Neural cell (in vitro differentiated cells): ENCODE results near the gene ROBO3. TPM values are rescaled to one million over a fixed set of nuclear protein-coding genes. Genes with fewer than 3 reads are reported as not detected.

Experiments
- H2AFZ ChIP-seq: fragments of 200-600, 300-800 bp; sonication (generic), shearing (Covaris generic); 2 replicates; pipeline ENCODE4 v1.6.0; 2014; ENCODE audit warnings: low read depth, mild to moderate bottlenecking, antibody characterized with exemption, low read length, moderate library complexity
- H3F3A ChIP-seq: fragments of 200-600 bp; shearing (Covaris generic); 2 replicates; pipeline ENCODE4 v1.6.1; 2016; ENCODE audit warnings: mild to moderate bottlenecking, moderate library complexity, mixed read lengths, antibody characterized with exemption, low read length; ENCODE audit not compliant: insufficient read depth, poor library complexity, severe bottlenecking
- H3K27ac ChIP-seq: fragments of 200-600, 300-800 bp; sonication (generic), shearing (Covaris generic); 2 replicates; pipeline ENCODE4 v1.5.1; 2014; ENCODE audit warnings: mild to moderate bottlenecking, low read length, moderate library complexity
- H3K27me3 ChIP-seq: fragments of 300-800, 200-600 bp; sonication (generic), shearing (Covaris generic); 2 replicates; pipeline ENCODE4 v1.6.0; 2014; ENCODE audit warnings: mild to moderate bottlenecking, low read depth, low read length, moderate library complexity; ENCODE audit not compliant: insufficient read depth
- H3K36me3 ChIP-seq: fragments of 300-800, 200-600 bp; sonication (generic), shearing (Covaris generic); 2 replicates; pipeline ENCODE4 v1.5.1; 2014; ENCODE audit warnings: mild to moderate bottlenecking, antibody characterized with exemption, low read length, moderate library complexity; ENCODE audit not compliant: insufficient read depth
- H3K4me2 ChIP-seq: fragments of 300-800, 200-600 bp; sonication (generic), shearing (Covaris generic); 2 replicates; pipeline ENCODE4 v1.6.0; 2014; ENCODE audit warnings: mild to moderate bottlenecking, low read length
- H3K4me3 ChIP-seq: fragments of 300-800, 200-600 bp; sonication (generic), shearing (Covaris generic); 2 replicates; pipeline ENCODE4 v1.5.1; 2014; ENCODE audit warnings: mild to moderate bottlenecking, low read length, moderate library complexity
- H3K79me2 ChIP-seq: fragments of 200-600 bp; shearing (Covaris generic); replicated peaks from 2 replicates; pipeline ENCODE4 v1.6.0; 2014; ENCODE audit warnings: mild to moderate bottlenecking, low read length, moderate library complexity; ENCODE audit not compliant: insufficient read depth
- H3K9ac ChIP-seq: fragments of 300-800, 200-600 bp; sonication (generic), shearing (Covaris generic); 2 replicates; pipeline ENCODE4 v1.6.1; 2016; ENCODE audit warnings: mild to moderate bottlenecking, low read length, mixed read lengths
- H3K9me2 ChIP-seq: fragments of 200-600 bp; shearing (Covaris generic); 2 replicates; pipeline ENCODE4 v1.6.1; 2016; ENCODE audit warnings: mild to moderate bottlenecking, low read length, mixed read lengths; ENCODE audit not compliant: insufficient read depth
- H3K9me3 ChIP-seq: fragments of 200-600, 300-800 bp; sonication (generic), shearing (Covaris generic); 2 replicates; pipeline ENCODE4 v1.6.1; 2016; ENCODE audit warnings: mild to moderate bottlenecking, mixed run types, low read length, moderate library complexity, mixed read lengths
- H4K20me1 ChIP-seq: fragments of 200-600 bp; shearing (Covaris generic); 2 replicates; pipeline ENCODE4 v1.6.1; 2016; ENCODE audit warnings: mild to moderate bottlenecking, mixed run types; ENCODE audit not compliant: insufficient read depth
- EP300 ChIP-seq: fragments of 450-650 bp; conservative IDR thresholded peaks from 2 replicates; pipeline ENCODE4 v1.6.1; 2014; ENCODE audit warnings: antibody characterized with exemption, mild to moderate bottlenecking, moderate library complexity; ENCODE audit not compliant: poor library complexity, severe bottlenecking
- EZH2 ChIP-seq: fragments of 200-600, 300-800 bp; shearing (Covaris generic), sonication (generic); IDR thresholded peaks from 2 replicates; pipeline ENCODE4 v1.6.1; 2014; ENCODE audit warnings: antibody characterized with exemption, low read length, borderline replicate concordance, mild to moderate bottlenecking; ENCODE audit not compliant: insufficient read depth, poor library complexity, severe bottlenecking
- MXI1 ChIP-seq: fragments of 450-650 bp; conservative IDR thresholded peaks from 2 replicates; pipeline ENCODE4 v1.6.1; 2014; ENCODE audit warnings: antibody characterized with exemption, mild to moderate bottlenecking; ENCODE audit not compliant: poor library complexity, severe bottlenecking
- POLR2AphosphoS5 ChIP-seq: IDR thresholded peaks from 2 replicates; pipeline ENCODE4 v1.6.1; 2012
- RAD21 ChIP-seq: fragments of 450-650 bp; conservative IDR thresholded peaks from 2 replicates; pipeline ENCODE4 v1.6.1; 2014; ENCODE audit warnings: antibody characterized with exemption, mild to moderate bottlenecking, moderate library complexity
- SMC3 ChIP-seq: fragments of 450-650 bp; conservative IDR thresholded peaks from 2 replicates; pipeline ENCODE4 v1.6.1; 2014; ENCODE audit warnings: antibody characterized with exemption, mild to moderate bottlenecking, moderate library complexity; ENCODE audit not compliant: poor library complexity
- TAF1 ChIP-seq: IDR thresholded peaks from 2 replicates; pipeline ENCODE4 v1.6.1; 2012; ENCODE audit warnings: low read depth
- polyA plus RNA-seq: library from polyadenylated mRNA; depleted of rRNA; stranded (reverse); fragments of >200 nt; gene quantifications from 2 replicates; pipeline ENCODE4 v1.2.3, GENCODE V29; 2014
- TF ChIP-seq, protein P1 (sequence below): fragments of 450-650 bp; IDR thresholded peaks from 2 replicates; pipeline ENCODE4 v1.5.1; 2014; ENCODE audit warnings: antibody characterized with exemption, mild to moderate bottlenecking, moderate library complexity; ENCODE audit not compliant: poor library complexity, severe bottlenecking
- TF ChIP-seq, protein P2 (sequence below): IDR thresholded peaks from 2 replicates; pipeline ENCODE4 v1.6.1; 2012; ENCODE audit warnings: borderline replicate concordance

The ROBO3 gene
- polyA plus RNA-seq, 1 donor from 2014 or later, result 12.8 TPM

DNA sequence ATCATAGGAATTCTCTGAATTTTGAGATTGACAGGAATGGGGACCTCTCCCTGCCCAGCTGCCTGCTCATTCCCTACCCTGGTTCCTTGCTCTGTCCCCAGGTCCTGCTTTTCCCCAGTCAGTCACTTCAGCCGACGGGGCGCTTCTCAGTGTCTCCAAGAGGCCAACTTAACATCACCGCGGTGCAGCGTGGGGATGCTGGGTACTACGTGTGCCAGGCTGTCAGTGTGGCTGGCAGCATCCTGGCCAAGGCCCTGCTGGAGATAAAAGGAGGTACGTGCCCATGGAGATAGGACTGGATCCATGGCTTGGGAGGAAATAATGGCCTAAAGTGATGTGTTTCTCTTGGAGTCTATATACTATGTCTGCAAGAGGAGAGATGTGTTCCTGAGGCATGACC lies 7.0 kb downstream of the ROBO3 start:
- no peak for TF ChIP-seq TAF1
- no peak for TF ChIP-seq EZH2
- no peak for TF ChIP-seq MXI1
- TF ChIP-seq POLR2AphosphoS5, result no peak
- TF ChIP-seq EP300, result no peak
- TF ChIP-seq RAD21, result no peak
- TF ChIP-seq SMC3, result no peak
- TF ChIP-seq, protein P1, sequence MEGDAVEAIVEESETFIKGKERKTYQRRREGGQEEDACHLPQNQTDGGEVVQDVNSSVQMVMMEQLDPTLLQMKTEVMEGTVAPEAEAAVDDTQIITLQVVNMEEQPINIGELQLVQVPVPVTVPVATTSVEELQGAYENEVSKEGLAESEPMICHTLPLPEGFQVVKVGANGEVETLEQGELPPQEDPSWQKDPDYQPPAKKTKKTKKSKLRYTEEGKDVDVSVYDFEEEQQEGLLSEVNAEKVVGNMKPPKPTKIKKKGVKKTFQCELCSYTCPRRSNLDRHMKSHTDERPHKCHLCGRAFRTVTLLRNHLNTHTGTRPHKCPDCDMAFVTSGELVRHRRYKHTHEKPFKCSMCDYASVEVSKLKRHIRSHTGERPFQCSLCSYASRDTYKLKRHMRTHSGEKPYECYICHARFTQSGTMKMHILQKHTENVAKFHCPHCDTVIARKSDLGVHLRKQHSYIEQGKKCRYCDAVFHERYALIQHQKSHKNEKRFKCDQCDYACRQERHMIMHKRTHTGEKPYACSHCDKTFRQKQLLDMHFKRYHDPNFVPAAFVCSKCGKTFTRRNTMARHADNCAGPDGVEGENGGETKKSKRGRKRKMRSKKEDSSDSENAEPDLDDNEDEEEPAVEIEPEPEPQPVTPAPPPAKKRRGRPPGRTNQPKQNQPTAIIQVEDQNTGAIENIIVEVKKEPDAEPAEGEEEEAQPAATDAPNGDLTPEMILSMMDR, result no peak
- H3K9me2 ChIP-seq, result no peaks in the 10 kb centered on the region
- H3K27me3 ChIP-seq, result peaks cover 59% of the 10 kb centered on the region

DNA sequence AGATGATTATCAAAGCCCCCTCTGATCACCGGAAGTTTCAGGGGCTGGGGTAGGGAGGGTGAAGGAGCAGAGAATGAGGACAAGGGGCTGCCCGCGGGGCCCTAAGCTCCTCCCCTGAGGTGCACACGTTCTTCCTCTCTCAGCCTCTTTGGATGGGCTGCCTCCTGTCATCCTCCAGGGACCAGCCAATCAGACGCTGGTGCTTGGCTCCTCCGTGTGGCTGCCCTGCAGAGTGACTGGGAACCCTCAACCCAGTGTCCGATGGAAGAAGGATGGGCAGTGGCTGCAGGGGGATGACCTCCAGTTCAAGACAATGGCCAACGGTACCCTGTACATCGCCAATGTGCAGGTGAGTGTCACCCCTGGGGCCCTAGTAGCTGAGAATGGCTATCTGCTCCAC lies 7.5 kb downstream of the ROBO3 start:
- no peak overlapping the region for H2AFZ ChIP-seq
- no peak for TF ChIP-seq SMC3
- no peak for TF ChIP-seq EP300
- no peak for TF ChIP-seq MXI1
- TF ChIP-seq POLR2AphosphoS5, result no peak
- no peaks in the 10 kb centered on the region for H3K9me3 ChIP-seq
- no peaks in the 10 kb centered on the region for H3F3A ChIP-seq
- H3K4me3 ChIP-seq, result no peak overlapping the region
- H3K79me2 ChIP-seq, result no peaks in the 10 kb centered on the region
- peaks cover 54% of the 10 kb centered on the region for H3K27me3 ChIP-seq
- no peaks in the 10 kb centered on the region for H3K36me3 ChIP-seq
- H3K4me2 ChIP-seq, result no peak overlapping the region
- no peaks in the 10 kb centered on the region for H3K9me2 ChIP-seq
- H3K27ac ChIP-seq, result no peak overlapping the region
- no peak overlapping the region for H3K9ac ChIP-seq
- no peaks in the 10 kb centered on the region for H4K20me1 ChIP-seq

More for the DNA sequence above, 7.0 kb downstream of the ROBO3 start:
- Histone ChIP-seq H3K4me3 (no peak overlapping the region), H3K9ac (no peak overlapping the region), H2AFZ (no peak overlapping the region), H3K36me3 (no peaks in the 10 kb centered on the region), H3K27ac (no peak overlapping the region), H4K20me1 (no peaks in the 10 kb centered on the region), H3K4me2 (no peak overlapping the region), H3F3A (no peaks in the 10 kb centered on the region), H3K79me2 (no peaks in the 10 kb centered on the region), H3K9me3 (no peaks in the 10 kb centered on the region)

DNA sequence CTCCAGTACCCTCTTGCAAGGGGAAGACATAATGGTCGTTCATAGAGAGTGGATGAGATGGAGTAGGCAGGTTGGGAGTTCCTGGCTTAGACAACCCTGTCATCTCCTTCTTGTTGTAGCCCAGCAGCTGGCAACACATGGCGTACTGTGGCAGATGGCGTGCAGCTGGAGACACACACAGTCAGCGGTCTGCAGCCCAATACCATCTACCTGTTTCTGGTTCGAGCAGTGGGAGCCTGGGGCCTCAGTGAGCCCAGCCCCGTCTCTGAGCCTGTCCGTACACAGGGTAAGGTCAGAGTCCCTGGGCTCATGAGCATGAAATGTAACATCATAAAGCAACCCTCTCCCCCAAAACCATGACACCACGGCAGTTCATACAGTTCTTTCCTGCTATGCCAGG lies 8.7 kb downstream of the ROBO3 start:
- Histone ChIP-seq H3K9me2 (no peaks in the 10 kb centered on the region), H3K9ac (no peak overlapping the region), H3K36me3 (no peaks in the 10 kb centered on the region), H3K27me3 (peaks cover 42% of the 10 kb centered on the region), H3K27ac (no peak overlapping the region), H2AFZ (no peak overlapping the region), H4K20me1 (no peaks in the 10 kb centered on the region), H3K4me3 (no peak overlapping the region), H3K9me3 (no peaks in the 10 kb centered on the region), H3K79me2 (no peaks in the 10 kb centered on the region), H3K4me2 (no peak overlapping the region), H3F3A (no peaks in the 10 kb centered on the region)
- TF ChIP-seq MXI1 (no peak), POLR2AphosphoS5 (no peak), RAD21 (no peak), EZH2 (no peak), EP300 (no peak), TAF1 (no peak), SMC3 (no peak)
- TF ChIP-seq, protein P1, result no peak
- TF ChIP-seq, protein P2, sequence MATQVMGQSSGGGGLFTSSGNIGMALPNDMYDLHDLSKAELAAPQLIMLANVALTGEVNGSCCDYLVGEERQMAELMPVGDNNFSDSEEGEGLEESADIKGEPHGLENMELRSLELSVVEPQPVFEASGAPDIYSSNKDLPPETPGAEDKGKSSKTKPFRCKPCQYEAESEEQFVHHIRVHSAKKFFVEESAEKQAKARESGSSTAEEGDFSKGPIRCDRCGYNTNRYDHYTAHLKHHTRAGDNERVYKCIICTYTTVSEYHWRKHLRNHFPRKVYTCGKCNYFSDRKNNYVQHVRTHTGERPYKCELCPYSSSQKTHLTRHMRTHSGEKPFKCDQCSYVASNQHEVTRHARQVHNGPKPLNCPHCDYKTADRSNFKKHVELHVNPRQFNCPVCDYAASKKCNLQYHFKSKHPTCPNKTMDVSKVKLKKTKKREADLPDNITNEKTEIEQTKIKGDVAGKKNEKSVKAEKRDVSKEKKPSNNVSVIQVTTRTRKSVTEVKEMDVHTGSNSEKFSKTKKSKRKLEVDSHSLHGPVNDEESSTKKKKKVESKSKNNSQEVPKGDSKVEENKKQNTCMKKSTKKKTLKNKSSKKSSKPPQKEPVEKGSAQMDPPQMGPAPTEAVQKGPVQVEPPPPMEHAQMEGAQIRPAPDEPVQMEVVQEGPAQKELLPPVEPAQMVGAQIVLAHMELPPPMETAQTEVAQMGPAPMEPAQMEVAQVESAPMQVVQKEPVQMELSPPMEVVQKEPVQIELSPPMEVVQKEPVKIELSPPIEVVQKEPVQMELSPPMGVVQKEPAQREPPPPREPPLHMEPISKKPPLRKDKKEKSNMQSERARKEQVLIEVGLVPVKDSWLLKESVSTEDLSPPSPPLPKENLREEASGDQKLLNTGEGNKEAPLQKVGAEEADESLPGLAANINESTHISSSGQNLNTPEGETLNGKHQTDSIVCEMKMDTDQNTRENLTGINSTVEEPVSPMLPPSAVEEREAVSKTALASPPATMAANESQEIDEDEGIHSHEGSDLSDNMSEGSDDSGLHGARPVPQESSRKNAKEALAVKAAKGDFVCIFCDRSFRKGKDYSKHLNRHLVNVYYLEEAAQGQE, result no peak
